Cardiac muscle cell (in vitro differentiated cells and primary cell): ENCODE data around the gene GAPVD1. TPM values are rescaled to one million over a fixed set of nuclear protein-coding genes. Genes with fewer than 3 reads are reported as not detected.

Experiments used
- DNase-seq, 2 donors: peaks; one replicate each; pipeline versions ENCODE4 v3.0.0 to v3.0.0-alpha.2; 2010 to 2017; ENCODE audit warnings: low read depth in 1 of 2, low spot score in 1 of 2
- H3K27ac ChIP-seq: fragments of 200-600 bp; sonication (generic); 2 replicates; pipeline ENCODE4 v1.5.1; 2016
- H3K27me3 ChIP-seq: fragments of 200-600 bp; sonication (generic); 2 replicates; pipeline ENCODE4 v1.6.0; 2016; ENCODE audit warnings: control low read depth
- H3K36me3 ChIP-seq: fragments of 200-600 bp; sonication (generic); 2 replicates; pipeline ENCODE4 v1.5.1; 2016; ENCODE audit warnings: control low read depth
- H3K4me1 ChIP-seq: fragments of 200-600 bp; sonication (generic); 2 replicates; pipeline ENCODE4 v1.8.1; 2017; ENCODE audit warnings: low read depth, mild to moderate bottlenecking, mixed run types
- H3K4me3 ChIP-seq: fragments of 200-600 bp; sonication (generic); 2 replicates; pipeline ENCODE4 v1.5.1; 2016; ENCODE audit warnings: mild to moderate bottlenecking
- H3K9me3 ChIP-seq: fragments of 200-600 bp; sonication (generic); 2 replicates; pipeline ENCODE4 v1.5.1; 2017; ENCODE audit warnings: low read depth, mild to moderate bottlenecking, control low read depth
- CTCF ChIP-seq: IDR thresholded peaks from 2 replicates; pipeline ENCODE4 v1.5.1; 2012; ENCODE audit warnings: low read depth, mild to moderate bottlenecking, low read length
- polyA plus RNA-seq: library from polyadenylated mRNA; unstranded; fragments of >200 nt; fragmentation: Nextera tagmentation; extraction: Ambion mirVana; gene quantifications from 2 replicates; pipeline ENCODE4 v1.2.1, GENCODE V29; 2016
- total RNA-seq: library from RNA; depleted of rRNA; stranded (reverse); fragments of >200 nt; gene quantifications from 2 replicates; pipeline ENCODE4 v1.2.3, GENCODE V29; 2016

GAPVD1 gene
- total and polyA plus RNA-seq, 2 experiments from 2014 or later: 34.2 to 39.3 TPM

DNA sequence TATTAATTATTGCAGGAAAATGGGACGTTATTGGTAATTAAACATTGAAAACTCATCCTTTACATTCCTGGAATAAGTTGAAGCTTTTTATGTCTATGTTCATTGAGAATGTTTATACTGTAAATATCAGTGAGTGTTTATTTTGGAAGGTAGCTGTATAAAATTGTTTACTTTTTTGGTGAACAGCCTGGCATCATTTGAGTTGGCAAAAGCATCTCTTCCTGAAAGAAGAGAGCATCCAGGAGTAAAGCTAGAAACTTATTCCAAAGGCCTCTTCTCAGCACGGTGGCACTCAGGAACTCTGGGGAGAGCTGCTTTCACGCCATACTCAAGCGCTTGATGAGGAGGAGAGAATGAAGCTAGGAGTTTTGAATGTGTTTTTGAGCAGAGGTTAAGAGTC is 79.9 kb downstream of the GAPVD1 start:
- no peak overlapping the region for H3K4me3 ChIP-seq
- H3K27me3 ChIP-seq: no peaks in the 10 kb centered on the region
- no peak for TF ChIP-seq CTCF
- no peak for DNase-seq
- no peaks in the 10 kb centered on the region for H3K4me1 ChIP-seq
- peaks cover 53% of the 10 kb centered on the region for H3K36me3 ChIP-seq
- no peak overlapping the region for H3K27ac ChIP-seq
- H3K9me3 ChIP-seq: no peaks in the 10 kb centered on the region

GRCh38 chr9:125343518-125344275 is 82.1 kb downstream of the GAPVD1 start:
- Histone ChIP-seq H3K9me3 (no peaks in the 10 kb centered on the region), H3K4me1 (no peaks in the 10 kb centered on the region), H3K27me3 (no peaks in the 10 kb centered on the region), H3K4me3 (no peak overlapping the region), H3K27ac (no peak overlapping the region), H3K36me3 (peaks cover 66% of the 10 kb centered on the region)
- TF ChIP-seq CTCF: no peak
- peak in 1 of 2 donors; percentile 69 for DNase-seq

DNA sequence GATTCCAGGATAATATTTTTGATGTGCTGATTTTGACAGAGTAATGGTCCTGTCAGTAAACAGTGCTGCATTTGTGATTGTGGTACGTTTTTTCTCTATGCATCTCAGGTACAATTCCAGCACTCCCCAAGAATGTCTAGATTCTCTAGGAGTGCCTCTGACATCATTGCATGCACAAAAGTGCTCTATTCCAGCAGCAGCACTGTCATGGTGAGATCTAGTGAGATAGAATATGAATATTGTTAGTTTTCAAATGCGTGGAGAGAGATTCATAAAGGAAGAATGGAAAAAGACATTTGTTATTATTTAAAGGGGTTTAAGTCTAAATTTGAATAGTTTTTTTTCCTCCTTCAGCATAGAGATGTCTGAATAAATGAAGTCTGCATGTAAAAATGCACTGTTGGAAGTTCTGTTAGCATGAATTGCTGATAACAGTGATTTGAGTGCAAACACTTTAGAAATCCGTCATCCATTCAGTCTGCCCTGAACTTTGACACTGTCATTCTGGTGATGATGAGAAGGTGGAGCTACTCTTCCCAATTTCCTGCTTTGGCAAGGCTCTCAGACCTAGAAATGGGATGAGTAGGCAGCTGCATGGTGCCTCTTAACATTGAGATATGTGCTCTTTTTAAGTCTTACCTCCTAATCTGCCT is 84.6 kb downstream of the GAPVD1 start:
- Histone ChIP-seq H3K27me3 (no peaks in the 10 kb centered on the region), H3K36me3 (peaks cover 73% of the 10 kb centered on the region), H3K4me1 (no peaks in the 10 kb centered on the region), H3K9me3 (no peaks in the 10 kb centered on the region), H3K4me3 (no peak overlapping the region), H3K27ac (no peak overlapping the region)
- TF ChIP-seq CTCF: no peak
- DNase-seq: no peak

GRCh38 chr9:125355601-125356000 is 94.0 kb downstream of the GAPVD1 start:
- Histone ChIP-seq H3K4me1 (no peaks in the 10 kb centered on the region), H3K4me3 (no peak overlapping the region), H3K27ac (no peak overlapping the region), H3K27me3 (no peaks in the 10 kb centered on the region), H3K36me3 (peaks cover 62% of the 10 kb centered on the region), H3K9me3 (no peaks in the 10 kb centered on the region)
- no peak for DNase-seq
- TF ChIP-seq CTCF: no peak

GRCh38 chr9:125356032-125356431 is 94.4 kb downstream of the GAPVD1 start:
- H3K4me3 ChIP-seq: no peak overlapping the region
- H3K4me1 ChIP-seq: no peaks in the 10 kb centered on the region
- no peaks in the 10 kb centered on the region for H3K9me3 ChIP-seq
- H3K27me3 ChIP-seq: no peaks in the 10 kb centered on the region
- TF ChIP-seq CTCF: no peak
- peaks cover 59% of the 10 kb centered on the region for H3K36me3 ChIP-seq
- no peak for DNase-seq
- no peak overlapping the region for H3K27ac ChIP-seq
